PFSK-1 (cell line): ENCODE measurements around the gene SBK3.
A peak's percentile ranks its signal among the peaks of the same experiment; 100 is the strongest.

Source experiments
- TAF1 ChIP-seq: IDR thresholded peaks from 2 replicates; pipeline ENCODE4 v1.6.1; 2012; ENCODE audit warnings: low read length, control low read depth, borderline replicate concordance; ENCODE audit not compliant: insufficient read depth
- TF ChIP-seq, protein P1 (sequence below), 2 experiments: IDR thresholded peaks; 2 replicates each; pipeline versions ENCODE4 v1.6.1 to v1.8.0; 2011 to 2012; ENCODE audit warnings: low read depth in 2 of 2, low read length in 2 of 2, control low read depth in 1 of 2, inconsistent platforms in 1 of 2, mild to moderate bottlenecking in 1 of 2, moderate library complexity in 1 of 2; ENCODE audit not compliant: insufficient read depth in 1 of 2

GRCh38 chr19:55586976-55587668 lies 41.8 kb upstream of the SBK3 start:
- TF ChIP-seq, protein P1, sequence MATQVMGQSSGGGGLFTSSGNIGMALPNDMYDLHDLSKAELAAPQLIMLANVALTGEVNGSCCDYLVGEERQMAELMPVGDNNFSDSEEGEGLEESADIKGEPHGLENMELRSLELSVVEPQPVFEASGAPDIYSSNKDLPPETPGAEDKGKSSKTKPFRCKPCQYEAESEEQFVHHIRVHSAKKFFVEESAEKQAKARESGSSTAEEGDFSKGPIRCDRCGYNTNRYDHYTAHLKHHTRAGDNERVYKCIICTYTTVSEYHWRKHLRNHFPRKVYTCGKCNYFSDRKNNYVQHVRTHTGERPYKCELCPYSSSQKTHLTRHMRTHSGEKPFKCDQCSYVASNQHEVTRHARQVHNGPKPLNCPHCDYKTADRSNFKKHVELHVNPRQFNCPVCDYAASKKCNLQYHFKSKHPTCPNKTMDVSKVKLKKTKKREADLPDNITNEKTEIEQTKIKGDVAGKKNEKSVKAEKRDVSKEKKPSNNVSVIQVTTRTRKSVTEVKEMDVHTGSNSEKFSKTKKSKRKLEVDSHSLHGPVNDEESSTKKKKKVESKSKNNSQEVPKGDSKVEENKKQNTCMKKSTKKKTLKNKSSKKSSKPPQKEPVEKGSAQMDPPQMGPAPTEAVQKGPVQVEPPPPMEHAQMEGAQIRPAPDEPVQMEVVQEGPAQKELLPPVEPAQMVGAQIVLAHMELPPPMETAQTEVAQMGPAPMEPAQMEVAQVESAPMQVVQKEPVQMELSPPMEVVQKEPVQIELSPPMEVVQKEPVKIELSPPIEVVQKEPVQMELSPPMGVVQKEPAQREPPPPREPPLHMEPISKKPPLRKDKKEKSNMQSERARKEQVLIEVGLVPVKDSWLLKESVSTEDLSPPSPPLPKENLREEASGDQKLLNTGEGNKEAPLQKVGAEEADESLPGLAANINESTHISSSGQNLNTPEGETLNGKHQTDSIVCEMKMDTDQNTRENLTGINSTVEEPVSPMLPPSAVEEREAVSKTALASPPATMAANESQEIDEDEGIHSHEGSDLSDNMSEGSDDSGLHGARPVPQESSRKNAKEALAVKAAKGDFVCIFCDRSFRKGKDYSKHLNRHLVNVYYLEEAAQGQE (IDR thresholded peaks at IDR 0.05; ENCODE audit: insufficient read depth in 1 of 2, low read depth in 2 of 2, low read length in 2 of 2): no peak
- peak; percentile 16; the same call in 1 of the 2 replicates for TF ChIP-seq TAF1
